Suppressor macrophage (primary cell): ENCODE measurements around the gene KCNH5.
"Not testable (repeated sequence)": the region's sequence is repeated elsewhere in the genome, so short reads cannot be mapped to it uniquely, and the experiment has no call there.

Experiments used
- DNase-seq, 4 experiments: peaks; one replicate each; pipeline ENCODE4 v3.0.0-alpha.2; 2020 to 2022

Gene KCNH5

GRCh38 chr14:62885451-62885850, 159.8 kb downstream of the KCNH5 start:
- DNase-seq = no peak

GRCh38 chr14:62882967-62883366, 162.3 kb downstream of the KCNH5 start:
- no peak for DNase-seq

- DNase-seq = no peak
Observed at GRCh38 chr14:62866376-62866775, 178.9 kb downstream of the KCNH5 start.

- DNase-seq = no peak
Observed at GRCh38 chr14:62864588-62864987, 180.7 kb downstream of the KCNH5 start.

- not testable (repeated sequence) for DNase-seq
Observed at GRCh38 chr14:62858011-62858410, 187.2 kb downstream of the KCNH5 start.

- DNase-seq = no peak
Observed at GRCh38 chr14:62854951-62855350, 190.3 kb downstream of the KCNH5 start.

- DNase-seq = no peak
Observed at GRCh38 chr14:62847168-62847567, 198.1 kb downstream of the KCNH5 start.

- DNase-seq = no peak
Observed at GRCh38 chr14:62844546-62844945, 200.7 kb downstream of the KCNH5 start.

- no peak for DNase-seq
Observed at GRCh38 chr14:62824086-62824485, 221.2 kb downstream of the KCNH5 start.

- DNase-seq = no peak
Observed at GRCh38 chr14:62819931-62820330, 225.3 kb downstream of the KCNH5 start.

GRCh38 chr14:62807636-62808035, 237.6 kb downstream of the KCNH5 start:
- no peak for DNase-seq

- no peak for DNase-seq
Observed at GRCh38 chr14:62800577-62800976, 244.7 kb downstream of the KCNH5 start.

- DNase-seq = no peak
Observed at GRCh38 chr14:62796431-62796830, 248.8 kb downstream of the KCNH5 start.

GRCh38 chr14:62792578-62792977, 252.7 kb downstream of the KCNH5 start:
- no peak for DNase-seq

GRCh38 chr14:62781328-62781727, 263.9 kb downstream of the KCNH5 start:
- not testable (repeated sequence) for DNase-seq

- DNase-seq = no peak
Observed at GRCh38 chr14:62778852-62779251, 266.4 kb downstream of the KCNH5 start.

GRCh38 chr14:62778310-62778709, 266.9 kb downstream of the KCNH5 start:
- no peak for DNase-seq

- DNase-seq = no peak
Observed at GRCh38 chr14:62777510-62777909, 267.7 kb downstream of the KCNH5 start.

GRCh38 chr14:62776300-62776699, 269.0 kb downstream of the KCNH5 start:
- DNase-seq = no peak

- DNase-seq = no peak
Observed at GRCh38 chr14:62768753-62769152, 276.5 kb downstream of the KCNH5 start.

- DNase-seq = no peak
Observed at GRCh38 chr14:62763951-62764350, 281.3 kb downstream of the KCNH5 start.

GRCh38 chr14:62759796-62760195, 285.5 kb downstream of the KCNH5 start:
- no peak for DNase-seq

- not testable (repeated sequence) for DNase-seq
Observed at GRCh38 chr14:62746881-62747280, 298.4 kb downstream of the KCNH5 start.

- DNase-seq = no peak
Observed at GRCh38 chr14:62745496-62745895, 299.8 kb downstream of the KCNH5 start.

- DNase-seq = no peak
Observed at GRCh38 chr14:62743560-62743959, 301.7 kb downstream of the KCNH5 start.

GRCh38 chr14:62743118-62743517, 302.1 kb downstream of the KCNH5 start:
- DNase-seq = no peak
